ENCODE measurements around the gene MT3.
A peak's percentile ranks its signal among the peaks of the same experiment; 100 is the strongest.

MT3 gene

GRCh38 chr16:56600398-56600999 is 11.2 kb downstream of the MT3 start:
- Histone ChIP-seq H2BK12ac (ENCODE audit: low read length) (no peak overlapping the region), H3K27me3 (ENCODE audit: control insufficient read depth in 3 of 3, insufficient read depth in 3 of 3, low read depth in 1 of 3, low read length in 3 of 3) (peaks cover 0 to 18% (median 0%) of the 10 kb centered on the region in 3 experiments), H3K4me2 (ENCODE audit: insufficient read depth, low read length, poor library complexity, severe bottlenecking) (no peak overlapping the region), H3K4ac (ENCODE audit: low read length) (no peak overlapping the region), H3K9me3 (replicated peaks in 1 of 2; ENCODE audit: control insufficient read depth in 2 of 2, insufficient read depth in 1 of 2, low read depth in 1 of 2, low read length in 2 of 2) (no peaks in the 10 kb centered on the region), H3K23ac (ENCODE audit: low read depth, low read length, poor library complexity) (no peak overlapping the region), H3K18ac (ENCODE audit: low read length) (no peak overlapping the region), H3K79me1 (ENCODE audit: low read depth, low read length) (no peaks in the 10 kb centered on the region), H3K4me3 (ENCODE audit: low read length in 2 of 2) (no peak overlapping the region), H3K9ac (ENCODE audit: low read depth, low read length, poor library complexity) (no peak overlapping the region), H4K91ac (ENCODE audit: low read depth, low read length, poor library complexity) (no peak overlapping the region), H2BK120ac (ENCODE audit: low read depth, low read length) (no peak overlapping the region), H2BK15ac (ENCODE audit: low read length) (no peak overlapping the region), H3K27ac (replicated peaks; ENCODE audit: low read length) (no peak overlapping the region), H4K8ac (ENCODE audit: low read depth, low read length) (no peak overlapping the region), H3K4me1 (ENCODE audit: control insufficient read depth in 2 of 2, insufficient read depth in 1 of 2, low read depth in 1 of 2, low read length in 2 of 2) (no peaks in the 10 kb centered on the region), H3K36me3 (replicated peaks in 1 of 2; ENCODE audit: control insufficient read depth in 2 of 2, insufficient read depth in 2 of 2, low read length in 2 of 2) (no peaks in the 10 kb centered on the region), H3K14ac (ENCODE audit: low read length) (no peak overlapping the region), H2AFZ (ENCODE audit: low read length) (no peak overlapping the region), H2AK5ac (ENCODE audit: low read depth, low read length) (no peak overlapping the region), H2BK5ac (ENCODE audit: low read length) (no peak overlapping the region)
- no peak for DNase-seq (ENCODE audit: low spot score)
- WGBS, 2 donors (ENCODE audit: extremely low coverage in 2 of 2, insufficient read length in 2 of 2, insufficient replicate concordance in 1 of 2): no CpG with 5 or more reads among the region's 8 CpGs

- no peak overlapping the region for H3K9ac ChIP-seq (ENCODE audit: low read depth, low read length, poor library complexity)
- peaks cover 0 to 22% (median 0%) of the 10 kb centered on the region in 3 experiments for H3K27me3 ChIP-seq (ENCODE audit: control insufficient read depth in 3 of 3, insufficient read depth in 3 of 3, low read depth in 1 of 3, low read length in 3 of 3)
- no peak overlapping the region for H3K27ac ChIP-seq (replicated peaks; ENCODE audit: low read length)
- H2AK5ac ChIP-seq (ENCODE audit: low read depth, low read length): no peak overlapping the region
- no peaks in the 10 kb centered on the region for H3K36me3 ChIP-seq (replicated peaks in 1 of 2; ENCODE audit: control insufficient read depth in 2 of 2, insufficient read depth in 2 of 2, low read length in 2 of 2)
- H3K4me1 ChIP-seq (ENCODE audit: control insufficient read depth in 2 of 2, insufficient read depth in 1 of 2, low read depth in 1 of 2, low read length in 2 of 2): no peaks in the 10 kb centered on the region
- H3K18ac ChIP-seq (ENCODE audit: low read length): no peak overlapping the region
- no peak overlapping the region for H3K4ac ChIP-seq (ENCODE audit: low read length)
- H3K14ac ChIP-seq (ENCODE audit: low read length): no peak overlapping the region
- H4K8ac ChIP-seq (ENCODE audit: low read depth, low read length): no peak overlapping the region
- no peak overlapping the region for H3K23ac ChIP-seq (ENCODE audit: low read depth, low read length, poor library complexity)
- H3K9me3 ChIP-seq (replicated peaks in 1 of 2; ENCODE audit: control insufficient read depth in 2 of 2, insufficient read depth in 1 of 2, low read depth in 1 of 2, low read length in 2 of 2): no peaks in the 10 kb centered on the region
- no peak overlapping the region for H2BK15ac ChIP-seq (ENCODE audit: low read length)
- H3K4me2 ChIP-seq (ENCODE audit: insufficient read depth, low read length, poor library complexity, severe bottlenecking): no peak overlapping the region
- no peak overlapping the region for H2BK120ac ChIP-seq (ENCODE audit: low read depth, low read length)
- no peak overlapping the region for H4K91ac ChIP-seq (ENCODE audit: low read depth, low read length, poor library complexity)
- H2BK5ac ChIP-seq (ENCODE audit: low read length): no peak overlapping the region
- WGBS, 2 donors (ENCODE audit: extremely low coverage in 2 of 2, insufficient read length in 2 of 2, insufficient replicate concordance in 1 of 2): no CpG with 5 or more reads among the region's 9 CpGs
- no peak overlapping the region for H3K4me3 ChIP-seq (ENCODE audit: low read length in 2 of 2)
- no peaks in the 10 kb centered on the region for H3K79me1 ChIP-seq (ENCODE audit: low read depth, low read length)
- peak overlapping the region; percentile 45 for H2AFZ ChIP-seq (ENCODE audit: low read length)
- no peak overlapping the region for H2BK12ac ChIP-seq (ENCODE audit: low read length)
- DNase-seq (ENCODE audit: low spot score): no peak
Observed at GRCh38 chr16:56601325-56601724, 12.0 kb downstream of the MT3 start.

- no peak overlapping the region for H3K23ac ChIP-seq (ENCODE audit: low read depth, low read length, poor library complexity)
- H3K14ac ChIP-seq (ENCODE audit: low read length): no peak overlapping the region
- no peak overlapping the region for H3K4me3 ChIP-seq (ENCODE audit: low read length in 2 of 2)
- H2BK120ac ChIP-seq (ENCODE audit: low read depth, low read length): no peak overlapping the region
- H2AFZ ChIP-seq (ENCODE audit: low read length): no peak overlapping the region
- no peaks in the 10 kb centered on the region for H3K79me1 ChIP-seq (ENCODE audit: low read depth, low read length)
- H2BK12ac ChIP-seq (ENCODE audit: low read length): no peak overlapping the region
- H3K4ac ChIP-seq (ENCODE audit: low read length): no peak overlapping the region
- no peak overlapping the region for H3K27ac ChIP-seq (replicated peaks; ENCODE audit: low read length)
- no peak overlapping the region for H3K9ac ChIP-seq (ENCODE audit: low read depth, low read length, poor library complexity)
- H3K36me3 ChIP-seq (replicated peaks in 1 of 2; ENCODE audit: control insufficient read depth in 2 of 2, insufficient read depth in 2 of 2, low read length in 2 of 2): no peaks in the 10 kb centered on the region
- no peak overlapping the region for H2AK5ac ChIP-seq (ENCODE audit: low read depth, low read length)
- DNase-seq (ENCODE audit: low spot score): no peak
- H3K4me2 ChIP-seq (ENCODE audit: insufficient read depth, low read length, poor library complexity, severe bottlenecking): no peak overlapping the region
- no peaks in the 10 kb centered on the region for H3K9me3 ChIP-seq (replicated peaks in 1 of 2; ENCODE audit: control insufficient read depth in 2 of 2, insufficient read depth in 1 of 2, low read depth in 1 of 2, low read length in 2 of 2)
- H4K8ac ChIP-seq (ENCODE audit: low read depth, low read length): no peak overlapping the region
- no peak overlapping the region for H3K18ac ChIP-seq (ENCODE audit: low read length)
- H3K4me1 ChIP-seq (ENCODE audit: control insufficient read depth in 2 of 2, insufficient read depth in 1 of 2, low read depth in 1 of 2, low read length in 2 of 2): peaks cover 3 to 4% of the 10 kb centered on the region in 2 donors
- no CpG with 5 or more reads among the region's 4 CpGs for WGBS, 2 donors (ENCODE audit: extremely low coverage in 2 of 2, insufficient read length in 2 of 2, insufficient replicate concordance in 1 of 2)
- H2BK15ac ChIP-seq (ENCODE audit: low read length): no peak overlapping the region
- H3K27me3 ChIP-seq (ENCODE audit: control insufficient read depth in 3 of 3, insufficient read depth in 3 of 3, low read depth in 1 of 3, low read length in 3 of 3): peaks cover 0 to 23% (median 8%) of the 10 kb centered on the region in 3 experiments
- H4K91ac ChIP-seq (ENCODE audit: low read depth, low read length, poor library complexity): no peak overlapping the region
- H2BK5ac ChIP-seq (ENCODE audit: low read length): no peak overlapping the region
Observed at GRCh38 chr16:56603589-56603988, 14.3 kb downstream of the MT3 start.

GRCh38 chr16:56604966-56605365 is 15.6 kb downstream of the MT3 start:
- H3K4ac ChIP-seq (ENCODE audit: low read length): no peak overlapping the region
- no peak overlapping the region for H2BK120ac ChIP-seq (ENCODE audit: low read depth, low read length)
- H2AFZ ChIP-seq (ENCODE audit: low read length): no peak overlapping the region
- no peak overlapping the region for H3K4me2 ChIP-seq (ENCODE audit: insufficient read depth, low read length, poor library complexity, severe bottlenecking)
- no peak overlapping the region for H4K8ac ChIP-seq (ENCODE audit: low read depth, low read length)
- no CpG with 5 or more reads among the region's 4 CpGs for WGBS, 2 donors (ENCODE audit: extremely low coverage in 2 of 2, insufficient read length in 2 of 2, insufficient replicate concordance in 1 of 2)
- H2BK15ac ChIP-seq (ENCODE audit: low read length): no peak overlapping the region
- no peaks in the 10 kb centered on the region for H3K79me1 ChIP-seq (ENCODE audit: low read depth, low read length)
- no peak overlapping the region for H2BK12ac ChIP-seq (ENCODE audit: low read length)
- DNase-seq (ENCODE audit: low spot score): no peak
- peaks cover 3 to 31% (median 21%) of the 10 kb centered on the region in 3 experiments for H3K27me3 ChIP-seq (ENCODE audit: control insufficient read depth in 3 of 3, insufficient read depth in 3 of 3, low read depth in 1 of 3, low read length in 3 of 3)
- H3K36me3 ChIP-seq (replicated peaks in 1 of 2; ENCODE audit: control insufficient read depth in 2 of 2, insufficient read depth in 2 of 2, low read length in 2 of 2): no peaks in the 10 kb centered on the region
- no peak overlapping the region for H3K4me3 ChIP-seq (ENCODE audit: low read length in 2 of 2)
- H3K9me3 ChIP-seq (replicated peaks in 1 of 2; ENCODE audit: control insufficient read depth in 2 of 2, insufficient read depth in 1 of 2, low read depth in 1 of 2, low read length in 2 of 2): no peaks in the 10 kb centered on the region
- no peak overlapping the region for H3K14ac ChIP-seq (ENCODE audit: low read length)
- H2BK5ac ChIP-seq (ENCODE audit: low read length): no peak overlapping the region
- peaks cover 10 to 16% of the 10 kb centered on the region in 2 donors for H3K4me1 ChIP-seq (ENCODE audit: control insufficient read depth in 2 of 2, insufficient read depth in 1 of 2, low read depth in 1 of 2, low read length in 2 of 2)
- H2AK5ac ChIP-seq (ENCODE audit: low read depth, low read length): no peak overlapping the region
- no peak overlapping the region for H4K91ac ChIP-seq (ENCODE audit: low read depth, low read length, poor library complexity)
- H3K23ac ChIP-seq (ENCODE audit: low read depth, low read length, poor library complexity): no peak overlapping the region
- no peak overlapping the region for H3K27ac ChIP-seq (replicated peaks; ENCODE audit: low read length)
- H3K9ac ChIP-seq (ENCODE audit: low read depth, low read length, poor library complexity): no peak overlapping the region
- H3K18ac ChIP-seq (ENCODE audit: low read length): no peak overlapping the region

Data from neuronal stem cell (in vitro differentiated cells).